ENCODE results near the gene ARHGAP32. TPM values are rescaled to one million over a fixed set of nuclear protein-coding genes. Genes with fewer than 3 reads are reported as not detected.

ARHGAP32 gene
- total RNA-seq, 1 donor from 2014 or later, result 25.7 TPM

DNA sequence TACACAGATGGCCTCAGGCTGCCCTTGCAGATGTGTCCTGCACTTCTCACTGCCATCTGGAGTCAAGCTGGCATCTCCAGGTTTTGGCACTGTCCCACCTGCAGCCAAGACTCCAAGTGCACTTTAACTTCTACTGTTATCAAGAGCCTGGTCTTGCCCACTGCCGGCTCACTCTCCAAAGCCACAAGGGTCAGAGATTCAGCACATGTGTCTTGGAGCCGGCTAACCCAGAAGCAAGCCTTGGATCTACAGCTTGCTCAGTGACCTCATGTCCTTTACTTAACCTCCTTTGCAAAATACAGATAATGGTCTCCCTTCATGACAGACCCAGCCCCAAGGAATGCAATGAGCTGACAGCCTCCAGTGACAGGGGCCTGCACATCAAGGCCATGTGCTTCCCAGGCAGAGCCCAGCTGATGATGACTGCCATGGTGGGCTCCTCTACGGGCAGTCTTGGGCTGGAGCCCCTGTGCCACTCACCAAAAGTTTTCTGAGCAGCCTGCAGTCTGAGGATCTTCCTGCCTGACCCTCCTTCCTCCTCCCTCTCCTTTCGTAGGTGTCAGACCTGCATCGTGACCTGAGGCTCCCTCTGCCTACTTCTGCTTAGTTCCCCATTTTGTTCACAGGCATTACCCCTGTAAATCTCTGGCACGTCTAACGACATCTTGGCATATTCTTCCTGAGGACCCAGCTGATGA, 258.5 kb downstream of the ARHGAP32 start:
- H3K4me3 ChIP-seq, result no peak overlapping the region
- no peaks in the 10 kb centered on the region for H3K4me1 ChIP-seq
- no peak for ATAC-seq
- TF ChIP-seq, protein P1, sequence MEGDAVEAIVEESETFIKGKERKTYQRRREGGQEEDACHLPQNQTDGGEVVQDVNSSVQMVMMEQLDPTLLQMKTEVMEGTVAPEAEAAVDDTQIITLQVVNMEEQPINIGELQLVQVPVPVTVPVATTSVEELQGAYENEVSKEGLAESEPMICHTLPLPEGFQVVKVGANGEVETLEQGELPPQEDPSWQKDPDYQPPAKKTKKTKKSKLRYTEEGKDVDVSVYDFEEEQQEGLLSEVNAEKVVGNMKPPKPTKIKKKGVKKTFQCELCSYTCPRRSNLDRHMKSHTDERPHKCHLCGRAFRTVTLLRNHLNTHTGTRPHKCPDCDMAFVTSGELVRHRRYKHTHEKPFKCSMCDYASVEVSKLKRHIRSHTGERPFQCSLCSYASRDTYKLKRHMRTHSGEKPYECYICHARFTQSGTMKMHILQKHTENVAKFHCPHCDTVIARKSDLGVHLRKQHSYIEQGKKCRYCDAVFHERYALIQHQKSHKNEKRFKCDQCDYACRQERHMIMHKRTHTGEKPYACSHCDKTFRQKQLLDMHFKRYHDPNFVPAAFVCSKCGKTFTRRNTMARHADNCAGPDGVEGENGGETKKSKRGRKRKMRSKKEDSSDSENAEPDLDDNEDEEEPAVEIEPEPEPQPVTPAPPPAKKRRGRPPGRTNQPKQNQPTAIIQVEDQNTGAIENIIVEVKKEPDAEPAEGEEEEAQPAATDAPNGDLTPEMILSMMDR (IDR thresholded peaks at IDR 0.05), result no peak
- no peaks in the 10 kb centered on the region for H3K27me3 ChIP-seq
- intact Hi-C loops (cut with DNase I), result no loop called here
- H3K9me3 ChIP-seq, result no peaks in the 10 kb centered on the region
- no peak for DNase-seq
- H3K27ac ChIP-seq, result no peak overlapping the region
- H3K36me3 ChIP-seq, result no peaks in the 10 kb centered on the region

DNA sequence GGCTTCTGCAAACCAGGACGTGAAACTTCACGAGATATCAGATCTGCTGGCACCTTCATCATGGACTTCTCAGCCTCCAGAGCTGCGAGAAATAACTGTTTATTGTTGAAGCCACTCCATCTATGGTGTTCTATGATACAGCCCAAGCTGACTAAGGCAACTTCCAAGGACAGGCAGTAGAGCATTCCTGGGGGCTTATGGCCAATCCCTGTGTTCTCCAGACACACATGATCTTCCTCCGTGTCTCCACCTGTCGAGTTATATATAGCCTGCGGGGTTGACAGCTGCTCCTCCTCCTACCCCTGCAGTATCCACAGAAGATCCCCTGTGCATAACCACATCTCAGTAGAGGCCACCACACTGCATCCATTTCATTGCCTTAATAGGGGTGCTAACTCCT, 260.5 kb downstream of the ARHGAP32 start:
- no peak overlapping the region for H3K27ac ChIP-seq
- TF ChIP-seq, protein P1 (IDR thresholded peaks at IDR 0.05), result no peak
- intact Hi-C loops (cut with DNase I), result no loop called here
- H3K4me1 ChIP-seq, result no peaks in the 10 kb centered on the region
- no peak overlapping the region for H3K4me3 ChIP-seq
- H3K27me3 ChIP-seq, result no peaks in the 10 kb centered on the region
- no peaks in the 10 kb centered on the region for H3K36me3 ChIP-seq
- H3K9me3 ChIP-seq, result no peaks in the 10 kb centered on the region
- DNase-seq (no peak), ATAC-seq (no peak)

DNA sequence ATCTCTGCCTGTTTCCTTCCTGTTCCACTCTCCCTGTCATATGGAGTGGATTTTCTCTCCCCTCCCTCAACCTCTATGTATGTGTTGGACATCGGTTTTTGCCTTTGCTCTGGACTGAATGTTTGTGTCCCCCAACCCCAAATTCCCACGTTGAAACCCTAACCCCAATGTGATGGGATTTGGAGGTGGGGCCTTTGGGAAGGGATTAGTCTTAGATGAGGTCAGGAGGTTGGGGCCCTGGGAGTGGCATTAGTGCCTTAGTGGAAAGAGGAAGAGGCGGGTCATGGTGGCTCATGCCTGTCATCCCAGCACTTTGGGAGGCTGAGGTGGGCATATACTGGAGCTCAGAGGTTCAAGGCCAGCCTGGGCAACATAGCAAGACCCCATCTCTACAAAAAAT, 261.1 kb downstream of the ARHGAP32 start:
- Histone ChIP-seq H3K4me3 (no peak overlapping the region), H3K4me1 (no peaks in the 10 kb centered on the region), H3K27me3 (peaks cover 1% of the 10 kb centered on the region), H3K9me3 (no peaks in the 10 kb centered on the region), H3K36me3 (no peaks in the 10 kb centered on the region), H3K27ac (no peak overlapping the region)
- ATAC-seq (no peak), DNase-seq (no peak)
- TF ChIP-seq, protein P1 (IDR thresholded peaks at IDR 0.05), result no peak
- intact Hi-C loops (cut with DNase I), result no loop called here

DNA sequence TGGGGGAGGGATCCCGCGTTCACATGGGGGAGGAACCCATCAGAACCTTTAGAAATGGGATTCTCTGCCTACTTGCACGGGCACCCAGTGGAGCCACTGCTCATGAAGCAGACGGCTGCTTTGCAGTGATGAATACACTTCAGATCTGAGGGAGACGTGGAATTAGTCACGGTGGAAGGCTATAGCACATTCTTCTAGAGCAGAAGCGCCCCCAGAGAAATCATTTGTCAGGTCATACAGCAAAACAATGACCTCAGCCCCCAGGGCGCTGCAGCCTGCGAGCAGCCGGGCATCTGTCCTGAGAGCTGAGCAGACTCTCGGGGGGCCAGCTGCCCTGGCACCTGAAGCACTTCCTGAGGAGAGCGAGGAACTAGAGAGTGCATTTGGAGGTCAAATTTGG, 262.1 kb downstream of the ARHGAP32 start:
- no peaks in the 10 kb centered on the region for H3K36me3 ChIP-seq
- no peak overlapping the region for H3K27ac ChIP-seq
- TF ChIP-seq, protein P1 (IDR thresholded peaks at IDR 0.05), result no peak
- ATAC-seq (no peak), DNase-seq (no peak)
- no peaks in the 10 kb centered on the region for H3K4me1 ChIP-seq
- no peaks in the 10 kb centered on the region for H3K9me3 ChIP-seq
- intact Hi-C loops (cut with DNase I), result no loop called here
- H3K27me3 ChIP-seq, result peaks cover 3% of the 10 kb centered on the region
- no peak overlapping the region for H3K4me3 ChIP-seq

DNA sequence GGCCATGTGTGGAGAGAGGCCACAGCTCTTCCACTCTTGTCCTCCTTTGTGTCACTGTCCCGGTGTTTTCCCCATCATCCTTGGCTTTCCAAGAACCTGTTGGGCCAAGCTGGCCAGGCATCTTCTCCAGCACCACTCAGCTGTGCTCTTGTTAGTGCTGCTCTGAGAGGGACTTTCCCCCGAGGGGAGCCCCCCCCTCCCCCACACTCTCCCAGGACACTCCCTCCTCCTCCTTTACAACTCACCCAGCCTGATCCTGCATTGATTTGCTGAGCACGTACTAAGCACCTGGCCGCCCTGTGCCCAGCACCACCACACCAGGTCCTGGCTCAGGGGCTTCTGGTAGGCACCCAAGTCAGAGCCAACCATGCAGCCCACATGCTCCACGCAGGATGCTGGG, 262.7 kb downstream of the ARHGAP32 start:
- H3K4me3 ChIP-seq, result no peak overlapping the region
- ATAC-seq (no peak), DNase-seq (no peak)
- intact Hi-C loops (cut with DNase I), result no loop called here
- no peaks in the 10 kb centered on the region for H3K9me3 ChIP-seq
- H3K27ac ChIP-seq, result no peak overlapping the region
- H3K27me3 ChIP-seq, result peaks cover 3% of the 10 kb centered on the region
- H3K36me3 ChIP-seq, result no peaks in the 10 kb centered on the region
- H3K4me1 ChIP-seq, result no peaks in the 10 kb centered on the region
- TF ChIP-seq, protein P1 (IDR thresholded peaks at IDR 0.05), result no peak

DNA sequence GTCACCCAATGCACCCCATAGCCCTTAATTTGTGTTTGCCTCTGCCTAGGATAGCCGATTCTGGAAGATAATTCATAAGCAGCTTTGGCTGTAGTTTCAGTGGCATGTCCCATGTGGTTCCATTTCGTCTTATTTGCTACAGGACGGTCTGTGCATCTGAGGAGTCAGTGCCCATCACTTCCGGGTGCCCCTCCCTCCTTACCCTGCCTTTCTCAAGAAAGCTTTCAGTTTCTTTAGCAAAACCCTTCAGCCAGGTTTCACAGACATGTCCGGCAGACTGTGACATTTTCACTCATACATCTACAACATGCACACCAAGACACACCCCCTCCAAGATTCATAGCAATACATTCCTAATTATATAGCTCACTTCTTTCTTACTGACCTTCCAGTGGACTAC, 263.7 kb downstream of the ARHGAP32 start:
- Histone ChIP-seq H3K4me1 (no peaks in the 10 kb centered on the region), H3K4me3 (no peak overlapping the region), H3K9me3 (no peaks in the 10 kb centered on the region), H3K36me3 (no peaks in the 10 kb centered on the region), H3K27ac (no peak overlapping the region), H3K27me3 (peaks cover 3% of the 10 kb centered on the region)
- no peak for ATAC-seq
- TF ChIP-seq, protein P1 (IDR thresholded peaks at IDR 0.05), result no peak
- intact Hi-C loops (cut with DNase I), result no loop called here
- peak; percentile 10 for DNase-seq
